ENCODE measurements around the gene CCDC83.

DNA sequence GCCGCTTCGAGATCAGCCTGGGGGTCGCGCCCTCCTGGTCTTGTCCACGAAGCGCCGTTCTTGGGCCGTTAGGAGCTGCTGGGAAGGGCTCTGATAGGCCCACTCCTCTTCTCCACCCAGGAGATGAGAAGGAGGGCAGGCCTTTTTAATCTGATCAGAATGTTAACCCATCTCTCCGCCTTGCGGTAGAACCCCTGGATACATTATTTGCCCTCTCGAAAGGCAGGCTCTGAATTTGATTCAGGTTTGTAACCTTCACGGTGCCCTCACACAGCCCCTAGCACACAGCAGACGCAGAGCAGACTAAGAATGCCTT is at the start of gene CCDC83:
- TF ChIP-seq, protein P1, sequence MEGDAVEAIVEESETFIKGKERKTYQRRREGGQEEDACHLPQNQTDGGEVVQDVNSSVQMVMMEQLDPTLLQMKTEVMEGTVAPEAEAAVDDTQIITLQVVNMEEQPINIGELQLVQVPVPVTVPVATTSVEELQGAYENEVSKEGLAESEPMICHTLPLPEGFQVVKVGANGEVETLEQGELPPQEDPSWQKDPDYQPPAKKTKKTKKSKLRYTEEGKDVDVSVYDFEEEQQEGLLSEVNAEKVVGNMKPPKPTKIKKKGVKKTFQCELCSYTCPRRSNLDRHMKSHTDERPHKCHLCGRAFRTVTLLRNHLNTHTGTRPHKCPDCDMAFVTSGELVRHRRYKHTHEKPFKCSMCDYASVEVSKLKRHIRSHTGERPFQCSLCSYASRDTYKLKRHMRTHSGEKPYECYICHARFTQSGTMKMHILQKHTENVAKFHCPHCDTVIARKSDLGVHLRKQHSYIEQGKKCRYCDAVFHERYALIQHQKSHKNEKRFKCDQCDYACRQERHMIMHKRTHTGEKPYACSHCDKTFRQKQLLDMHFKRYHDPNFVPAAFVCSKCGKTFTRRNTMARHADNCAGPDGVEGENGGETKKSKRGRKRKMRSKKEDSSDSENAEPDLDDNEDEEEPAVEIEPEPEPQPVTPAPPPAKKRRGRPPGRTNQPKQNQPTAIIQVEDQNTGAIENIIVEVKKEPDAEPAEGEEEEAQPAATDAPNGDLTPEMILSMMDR (IDR thresholded peaks at IDR 0.05): no peak
- no peak for TF ChIP-seq POLR2A (IDR thresholded peaks at IDR 0.05)

All from heart left ventricle (tissue), 13 donors.